ENCODE measurements around the gene CPA5. TPM values are rescaled to one million over a fixed set of nuclear protein-coding genes. Genes with fewer than 3 reads are reported as not detected.
A peak's percentile ranks its signal among the peaks of the same experiment; 100 is the strongest.

The CPA5 gene
- polyA plus RNA-seq, 4 donors = 0.09 to 0.41 TPM; not detected in 2

GRCh38 chr7:130332259-130333053 is 12.2 kb upstream of the CPA5 start:
- DNase-seq (ENCODE audit: low read depth in 4 of 4, low spot score in 3 of 4) = no peak

- DNase-seq (ENCODE audit: low read depth in 4 of 4, low spot score in 3 of 4) = no peak
Observed at GRCh38 chr7:130333832-130334231, 10.8 kb upstream of the CPA5 start.

- no peak for DNase-seq (ENCODE audit: low read depth in 4 of 4, low spot score in 3 of 4)
Observed at GRCh38 chr7:130334274-130334673, 10.3 kb upstream of the CPA5 start.

- DNase-seq (ENCODE audit: low read depth in 4 of 4, low spot score in 3 of 4) = no peak
Observed at GRCh38 chr7:130337410-130337971, 7.1 kb upstream of the CPA5 start.

GRCh38 chr7:130338233-130338632 is 6.4 kb upstream of the CPA5 start:
- DNase-seq (ENCODE audit: low read depth in 4 of 4, low spot score in 3 of 4) = no peak

- no peak for DNase-seq (ENCODE audit: low read depth in 4 of 4, low spot score in 3 of 4)
Observed at GRCh38 chr7:130341882-130342281, 2.7 kb upstream of the CPA5 start.

- DNase-seq (ENCODE audit: low read depth in 4 of 4, low spot score in 3 of 4) = no peak
Observed at GRCh38 chr7:130342701-130343380, 1.8 kb upstream of the CPA5 start.

- no peak for DNase-seq (ENCODE audit: low read depth in 4 of 4, low spot score in 3 of 4)
Observed at GRCh38 chr7:130345136-130345535, 520 bp downstream of the CPA5 start.

GRCh38 chr7:130345725-130346124 is 1.1 kb downstream of the CPA5 start:
- no peak for DNase-seq (ENCODE audit: low read depth in 4 of 4, low spot score in 3 of 4)

GRCh38 chr7:130346177-130346905 is 1.7 kb downstream of the CPA5 start:
- no peak for DNase-seq (ENCODE audit: low read depth in 4 of 4, low spot score in 3 of 4)

- DNase-seq (ENCODE audit: low read depth in 4 of 4, low spot score in 3 of 4) = no peak
Observed at GRCh38 chr7:130346941-130347340, 2.3 kb downstream of the CPA5 start.

GRCh38 chr7:130349911-130350782 is 5.5 kb downstream of the CPA5 start:
- no peak for DNase-seq (ENCODE audit: low read depth in 4 of 4, low spot score in 3 of 4)

GRCh38 chr7:130350945-130351790 is 6.6 kb downstream of the CPA5 start:
- no peak for DNase-seq (ENCODE audit: low read depth in 4 of 4, low spot score in 3 of 4)

GRCh38 chr7:130351791-130352090 is 7.1 kb downstream of the CPA5 start:
- DNase-seq (ENCODE audit: low read depth in 4 of 4, low spot score in 3 of 4) = no peak

GRCh38 chr7:130352194-130353074 is 7.8 kb downstream of the CPA5 start:
- DNase-seq (ENCODE audit: low read depth in 4 of 4, low spot score in 3 of 4) = no peak

- DNase-seq (ENCODE audit: low read depth in 4 of 4, low spot score in 3 of 4) = no peak
Observed at GRCh38 chr7:130353196-130353595, 8.6 kb downstream of the CPA5 start.

- DNase-seq (ENCODE audit: low read depth in 4 of 4, low spot score in 3 of 4) = peak; percentile 81 to 90 (median 82)
Observed at GRCh38 chr7:130356121-130356875, 11.7 kb downstream of the CPA5 start.
